GM21526 (cell line): ENCODE data around the gene MRC2.

Experiments
- ATAC-seq: cut with Tn5 transposase; IDR thresholded peaks from one replicate; pipeline ENCODE4 v1.9.1; 2021; ENCODE audit warnings: moderate library complexity; ENCODE audit not compliant: unreplicated experiment, low FRiP score

Gene MRC2

DNA sequence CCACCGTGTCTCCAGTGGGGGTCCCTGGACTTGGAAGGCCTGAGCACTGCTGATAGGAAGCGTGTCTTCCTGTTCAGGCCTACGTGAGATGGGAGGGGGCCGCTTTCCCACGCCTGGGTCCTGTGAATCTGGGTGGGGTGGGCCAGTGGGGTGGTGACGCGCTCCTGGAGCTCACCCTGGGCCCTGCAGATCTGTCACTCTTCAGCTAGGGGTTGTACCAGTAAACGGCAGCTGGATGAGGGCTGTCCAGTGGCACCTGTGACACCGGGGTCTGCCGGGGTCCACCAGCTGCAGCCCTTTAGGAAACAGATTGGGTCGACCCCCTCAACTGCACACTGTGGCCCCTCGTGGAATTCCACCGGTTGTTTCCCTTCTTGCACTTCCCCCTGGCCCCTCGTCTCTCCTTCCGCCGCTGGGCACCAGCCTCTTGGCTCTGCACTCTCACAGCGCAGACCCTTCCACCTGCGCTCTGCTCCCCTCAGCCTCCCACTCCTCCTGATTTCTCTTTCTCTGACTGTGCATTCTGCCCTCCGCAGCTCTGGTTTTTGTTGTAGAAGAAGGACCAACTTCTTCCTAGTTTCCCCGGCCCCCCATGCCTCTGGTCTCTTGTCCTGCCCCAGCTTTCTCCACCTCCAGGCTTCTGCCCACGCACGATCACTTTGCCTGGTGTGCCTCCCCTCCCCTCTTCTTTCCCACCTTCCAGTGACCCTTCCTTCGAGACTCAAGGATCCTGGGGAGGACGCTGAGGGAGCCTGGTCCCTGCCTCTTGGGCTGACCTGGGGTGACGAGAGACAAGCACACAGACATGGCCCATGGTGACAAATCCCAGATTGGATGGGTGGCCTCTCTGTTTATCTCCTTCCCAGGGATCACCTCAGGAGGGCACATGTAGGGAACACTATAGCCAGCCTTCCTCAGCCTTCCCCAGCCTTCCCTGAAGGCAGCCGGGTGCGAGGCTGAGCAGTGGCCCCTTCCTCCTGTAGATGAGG lies 4.8 kb downstream of the MRC2 start:
- no peak for ATAC-seq

GRCh38 chr17:62637809-62638208 lies 10.3 kb downstream of the MRC2 start:
- no peak for ATAC-seq

DNA sequence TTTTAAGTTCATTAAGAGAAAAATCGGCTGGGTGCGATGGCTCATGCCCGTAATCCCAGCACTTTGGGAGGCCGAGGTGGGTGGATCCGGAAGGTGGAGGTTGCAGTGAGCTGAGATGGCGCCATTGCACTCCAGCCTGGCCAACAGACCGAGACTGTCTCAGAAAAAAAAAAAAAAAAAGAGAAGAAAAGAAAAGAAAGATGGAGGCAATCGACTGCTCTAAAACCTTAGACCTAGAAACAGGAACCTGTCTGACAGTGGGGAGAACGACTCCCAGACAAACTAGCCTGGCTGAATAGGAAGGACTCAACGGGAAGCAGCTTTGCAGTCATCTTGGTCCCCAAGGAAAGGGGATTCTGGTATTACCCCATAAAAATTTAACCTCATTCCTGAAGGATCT lies 13.7 kb downstream of the MRC2 start:
- ATAC-seq, result no peak

DNA sequence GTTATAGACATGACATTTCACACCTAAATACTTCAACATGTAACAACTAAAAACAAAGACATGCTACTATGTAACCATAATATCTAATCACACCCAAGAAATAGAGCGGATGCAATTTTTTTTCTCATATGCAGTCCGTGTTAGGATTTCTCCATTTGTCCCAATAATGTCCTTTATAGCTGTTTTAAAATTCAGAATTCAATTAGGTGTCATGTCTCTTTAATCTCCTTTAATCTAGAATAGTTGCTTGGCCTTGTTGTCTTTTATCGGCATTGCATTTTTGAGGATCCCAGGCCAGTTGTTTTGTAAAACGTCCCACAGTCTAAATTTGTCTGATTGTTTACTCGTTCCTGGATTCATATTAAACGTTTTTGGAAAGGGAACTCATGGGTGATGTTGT lies 14.5 kb downstream of the MRC2 start:
- no peak for ATAC-seq

DNA sequence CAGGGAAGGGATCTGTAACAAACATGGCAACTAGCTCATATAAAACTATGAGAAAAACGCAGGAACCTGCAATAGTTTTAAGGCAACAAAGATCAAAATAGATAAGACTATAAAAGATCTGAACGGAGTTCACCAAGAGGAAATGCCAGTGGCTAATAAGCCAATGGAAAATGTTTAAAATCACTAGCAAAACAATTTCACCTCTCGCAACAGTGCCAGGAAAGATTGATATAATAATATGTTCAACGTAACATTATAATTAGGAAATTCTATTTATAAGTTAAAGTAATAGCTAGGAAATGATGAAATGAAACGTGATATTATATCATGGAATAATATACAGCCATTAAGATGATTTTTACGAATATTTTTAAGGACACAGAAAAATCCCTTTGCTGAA lies 16.0 kb downstream of the MRC2 start:
- no peak for ATAC-seq

GRCh38 chr17:62644487-62645173 lies 17.2 kb downstream of the MRC2 start:
- ATAC-seq, result no peak

DNA sequence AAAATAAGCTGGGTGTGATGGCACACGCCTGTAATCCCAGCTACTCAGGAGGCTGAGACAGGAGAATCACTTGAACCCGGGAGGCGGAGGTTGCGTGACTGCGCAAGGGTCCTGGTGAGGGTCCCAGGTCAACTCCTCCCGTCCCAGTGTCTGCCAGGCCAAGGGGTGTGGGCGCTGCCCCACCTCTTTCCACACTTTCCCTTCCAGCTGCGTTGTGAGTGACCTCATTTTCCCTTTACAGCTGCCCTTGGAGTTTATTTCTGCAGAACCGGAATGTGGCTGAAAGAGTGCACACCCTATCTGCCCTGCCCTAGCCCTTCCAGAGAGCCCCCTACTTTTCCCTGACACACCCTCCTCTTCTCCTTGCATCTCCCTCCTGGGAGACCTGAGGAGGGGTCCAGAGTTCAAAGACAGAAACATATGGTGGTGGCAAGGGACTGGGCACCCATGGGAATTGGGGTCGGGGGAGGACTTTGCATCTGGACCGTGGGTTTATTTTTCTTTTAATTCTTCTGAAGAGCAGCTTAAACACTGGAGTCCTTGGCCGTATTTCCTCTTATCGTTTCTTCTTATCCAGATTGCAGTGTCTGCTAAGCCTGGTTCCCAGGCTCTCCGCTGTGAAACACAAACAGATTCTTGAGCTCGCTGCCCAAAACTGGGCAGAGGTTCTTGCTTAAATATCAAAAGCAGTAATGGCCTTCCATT lies 20.9 kb downstream of the MRC2 start:
- no peak for ATAC-seq

DNA sequence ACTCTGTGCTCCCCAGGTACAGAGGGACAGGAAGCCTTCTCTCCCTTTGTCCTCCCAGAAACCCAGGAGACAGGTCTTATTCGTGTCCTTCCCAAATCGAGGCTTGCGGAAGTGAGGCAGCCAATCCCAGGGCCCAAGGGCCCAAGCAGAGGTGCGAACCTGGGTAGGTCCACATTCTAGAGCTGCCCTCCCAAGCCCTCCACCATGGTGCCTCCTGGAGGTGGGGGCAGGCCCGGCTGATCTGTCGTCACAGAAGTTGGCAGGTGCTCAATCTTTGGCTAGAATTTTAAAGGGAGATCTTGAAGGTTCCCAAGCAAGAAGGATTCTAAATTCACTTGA lies 21.5 kb downstream of the MRC2 start:
- ATAC-seq, result no peak

DNA sequence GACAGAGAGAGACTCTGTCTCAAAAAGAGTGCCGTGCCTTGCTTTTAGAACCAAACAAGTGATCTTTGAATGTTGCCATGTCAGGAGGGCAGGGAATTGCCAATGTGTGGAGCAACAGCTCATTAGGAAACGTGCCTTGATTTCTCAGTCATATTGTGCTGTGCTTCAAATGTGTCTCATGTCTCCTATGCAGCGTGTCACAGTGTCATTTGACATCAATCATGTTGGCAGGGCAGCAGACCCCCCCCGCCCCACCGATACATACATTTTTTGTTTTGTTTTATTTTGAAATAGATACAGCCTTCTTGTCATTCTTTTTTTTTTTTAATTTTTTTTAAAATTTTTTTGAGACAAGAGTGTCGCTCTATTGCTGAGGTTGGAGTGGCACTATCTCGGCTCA lies 22.1 kb downstream of the MRC2 start:
- ATAC-seq, result no peak

- ATAC-seq, result no peak
Measured at GRCh38 chr17:62650587-62650986, 23.1 kb downstream of the MRC2 start.

DNA sequence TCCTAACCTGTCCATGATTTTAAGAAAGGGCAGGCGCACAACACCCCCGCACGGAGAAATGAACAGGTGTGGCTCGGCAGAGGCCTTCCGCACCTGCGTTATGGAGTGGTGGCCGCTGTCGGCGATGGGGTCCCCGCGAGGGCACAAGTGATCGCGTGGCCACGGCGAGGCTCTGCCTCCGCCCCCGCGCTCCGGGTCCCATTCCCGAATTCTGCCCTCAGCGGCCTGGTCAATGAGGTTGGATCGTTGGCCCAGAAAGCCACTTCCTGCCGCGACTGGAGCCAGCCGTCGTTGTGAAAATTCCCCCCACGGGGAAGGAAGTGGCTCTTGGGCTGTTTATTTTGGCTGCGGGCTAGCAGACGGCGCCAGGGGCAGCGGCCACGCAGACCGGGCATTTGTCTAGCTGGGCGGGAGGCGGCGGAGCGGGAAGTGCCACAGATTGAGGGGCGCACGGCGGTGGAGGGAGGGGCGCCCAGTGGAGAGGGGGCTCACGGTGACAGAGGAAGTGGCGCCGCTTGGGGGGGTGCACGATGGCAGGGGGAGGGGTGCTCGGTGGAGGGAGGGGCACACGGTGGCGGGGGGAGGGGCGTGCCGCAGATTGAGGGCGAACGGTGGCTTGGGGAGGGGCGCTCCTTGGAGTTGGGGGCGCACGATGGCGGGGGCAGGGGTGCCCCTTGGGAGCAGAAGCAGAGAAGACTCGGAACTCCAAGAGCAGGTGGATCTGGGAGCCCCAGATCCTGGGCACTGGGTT lies 25.0 kb downstream of the MRC2 start:
- no peak for ATAC-seq

- ATAC-seq, result no peak
Measured at GRCh38 chr17:62653002-62653825, 25.7 kb downstream of the MRC2 start.

DNA sequence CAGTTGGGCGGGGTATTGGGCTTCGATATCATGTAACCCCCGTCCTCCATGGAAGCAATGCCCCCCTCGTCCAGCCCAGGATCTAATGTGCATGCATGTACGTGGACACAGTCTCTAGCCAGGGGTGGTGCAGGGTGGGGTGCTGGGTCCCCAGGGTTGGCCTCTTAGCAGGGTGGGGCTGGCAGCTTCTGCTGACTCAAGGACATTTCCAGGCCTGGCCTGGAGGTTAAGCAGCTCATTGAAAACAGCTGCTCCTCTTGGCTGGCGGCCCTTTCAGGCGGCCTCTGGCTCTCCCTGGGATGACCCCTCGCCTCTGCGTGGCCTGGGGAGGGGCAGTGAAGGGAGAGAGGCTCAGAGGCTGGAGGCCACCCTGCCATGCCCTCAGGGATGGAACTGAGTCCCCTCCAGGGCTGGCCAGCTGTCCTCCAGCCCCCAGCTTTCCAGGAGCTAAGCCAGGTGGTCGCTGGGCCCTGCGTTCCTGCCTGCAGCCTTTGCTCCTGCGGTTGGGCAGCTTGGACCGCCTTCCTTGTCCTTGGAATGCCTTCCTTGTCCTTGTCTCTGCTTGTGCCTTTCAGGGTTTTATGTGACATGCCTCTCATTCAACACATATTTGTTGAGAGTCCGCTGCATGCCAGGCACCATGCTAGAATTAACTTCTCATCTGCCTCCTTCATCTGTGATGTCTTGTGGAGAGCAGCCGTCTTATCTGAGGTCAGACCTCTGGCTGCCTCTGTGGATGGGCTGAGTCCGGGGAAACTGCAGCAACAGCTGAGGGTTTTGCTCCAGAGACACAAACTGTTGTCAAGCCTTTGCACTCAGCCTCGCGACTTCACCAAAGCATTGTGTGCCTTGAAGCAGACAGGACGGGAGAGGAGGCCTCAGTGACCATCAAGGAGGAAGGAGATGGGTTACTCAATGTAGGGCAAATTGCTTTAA lies 26.6 kb downstream of the MRC2 start:
- no peak for ATAC-seq

GRCh38 chr17:62655656-62656055 lies 28.2 kb downstream of the MRC2 start:
- ATAC-seq, result no peak

GRCh38 chr17:62656446-62656845 lies 29.0 kb downstream of the MRC2 start:
- no peak for ATAC-seq

DNA sequence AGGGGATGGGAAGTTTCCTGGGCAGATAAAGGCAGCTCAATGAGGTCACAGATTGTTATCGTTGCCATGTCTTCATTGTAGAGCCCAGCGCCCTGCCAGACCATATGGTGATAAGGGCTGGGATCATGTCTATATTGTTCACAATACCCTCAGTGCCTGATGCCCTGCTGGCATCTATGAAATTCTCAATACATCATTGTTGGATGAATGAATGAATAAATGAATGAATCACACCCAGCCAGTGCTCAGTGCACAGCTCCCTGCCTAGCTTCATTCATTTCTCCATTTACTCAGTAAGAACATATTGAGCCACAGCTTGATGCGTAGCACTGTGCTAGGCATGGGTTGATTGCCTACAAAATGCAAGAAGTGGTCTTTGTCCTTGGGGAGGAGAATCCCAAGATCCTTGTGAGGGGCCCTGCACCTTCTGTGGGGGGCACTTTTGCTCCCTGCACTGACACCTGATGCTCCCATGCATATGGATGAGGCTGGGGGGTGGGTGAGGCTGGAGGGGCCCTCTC lies 29.7 kb downstream of the MRC2 start:
- no peak for ATAC-seq

DNA sequence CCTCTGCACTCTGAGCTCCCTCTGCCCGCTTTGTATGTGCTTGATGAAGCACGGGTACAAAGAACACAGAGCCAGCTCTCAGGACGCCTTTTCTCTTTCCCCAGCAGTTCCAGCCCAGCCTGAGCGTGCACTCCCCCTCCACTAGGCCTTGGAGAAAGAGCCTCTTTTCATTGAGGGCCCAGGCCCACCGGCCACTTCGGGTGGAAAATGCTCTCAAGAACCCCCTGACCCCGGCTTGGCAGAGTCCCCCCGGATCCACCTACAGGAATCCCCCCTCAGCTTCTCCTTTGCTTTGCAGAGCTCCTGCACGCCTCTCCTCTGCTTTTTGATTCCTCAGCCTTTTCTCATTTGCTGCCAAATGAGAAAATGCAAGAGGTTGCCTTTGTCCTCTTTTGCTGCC lies 30.2 kb downstream of the MRC2 start:
- ATAC-seq, result no peak

DNA sequence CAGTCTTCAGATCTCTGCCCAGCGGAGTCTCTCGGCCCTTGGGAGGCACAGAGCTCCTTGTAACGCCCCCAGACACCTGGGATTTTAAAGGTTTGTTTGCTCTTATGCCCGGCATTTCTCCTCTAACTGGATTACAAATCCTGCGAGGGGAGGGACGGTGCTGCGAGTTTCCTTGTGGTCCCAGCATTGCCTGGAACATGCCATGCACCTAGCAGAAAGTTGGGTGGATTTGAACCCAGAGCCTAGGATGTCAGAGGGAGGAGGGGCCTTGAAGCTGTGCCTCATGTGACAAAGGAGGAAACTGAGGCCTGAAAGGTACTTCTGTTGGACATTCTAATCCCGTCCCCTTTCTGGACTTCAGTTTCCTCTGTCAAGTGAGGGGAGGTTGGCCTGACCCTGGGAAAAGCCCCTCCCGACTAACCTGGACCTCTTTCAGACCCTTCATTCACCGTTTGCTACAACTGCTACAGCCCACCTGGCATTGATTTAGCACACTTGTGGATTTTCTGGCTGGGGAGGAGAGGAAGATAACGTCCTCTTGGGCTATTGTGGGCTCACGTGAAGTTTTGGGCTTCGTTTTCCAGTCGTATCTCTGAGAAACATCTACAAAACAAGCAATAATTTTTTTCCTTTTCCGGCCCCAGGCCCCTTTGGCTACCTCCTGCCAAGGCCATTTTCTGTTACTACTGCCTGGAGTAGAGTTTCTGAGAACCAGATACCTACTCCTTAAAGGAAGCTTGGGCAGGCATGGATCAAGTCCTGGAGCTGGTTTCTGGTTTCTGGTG lies 30.9 kb downstream of the MRC2 start:
- no peak for ATAC-seq
